Measurements from ENCODE around the gene EPN2.

The EPN2 gene

DNA sequence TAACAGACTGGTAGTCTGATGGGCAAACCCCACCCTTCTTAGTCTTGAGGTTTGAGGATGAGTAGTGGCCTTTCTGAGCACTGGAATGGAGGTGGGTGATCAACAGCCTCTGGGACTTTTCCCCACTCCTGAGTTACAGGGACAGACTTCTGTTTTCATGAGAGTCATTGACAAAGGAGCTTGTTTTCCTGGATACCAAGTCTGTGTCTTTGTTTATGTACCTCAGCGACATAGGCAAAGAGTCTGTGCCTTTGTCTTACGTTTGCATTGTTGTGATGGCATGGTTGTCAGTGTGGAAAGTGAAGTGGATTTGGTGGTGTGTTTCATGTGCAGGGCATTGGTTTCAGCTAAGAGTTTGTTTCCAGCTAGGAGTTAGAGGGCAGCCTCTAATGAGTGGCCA is 17.5 kb downstream of the EPN2 start:
- H3K4me1 ChIP-seq (ENCODE audit: control insufficient read depth, insufficient read depth, low read length, unreplicated experiment): peaks cover 2% of the 10 kb centered on the region
- no peak overlapping the region for H3K27ac ChIP-seq (ENCODE audit: low read depth, low read length)
- H2AFZ ChIP-seq (ENCODE audit: low read length, unreplicated experiment): no peak overlapping the region
- H3K79me2 ChIP-seq (ENCODE audit: control insufficient read depth, insufficient read depth, low read length, unreplicated experiment): peaks cover 79% of the 10 kb centered on the region
- H3K4me3 ChIP-seq (ENCODE audit: low read depth, low read length): no peak overlapping the region
- H3K27me3 ChIP-seq (ENCODE audit: insufficient read depth, low read length): no peaks in the 10 kb centered on the region
- H3K36me3 ChIP-seq (ENCODE audit: insufficient read depth, low read length): 0 out of 2 replicates have a peak, but pooled peaks cover 4% of the 10 kb centered on the region

GRCh38 chr17:19255279-19255678 is 18.1 kb downstream of the EPN2 start:
- Histone ChIP-seq H3K4me3 (ENCODE audit: low read depth, low read length) (no peak overlapping the region), H2AFZ (ENCODE audit: low read length, unreplicated experiment) (no peak overlapping the region), H3K27me3 (ENCODE audit: insufficient read depth, low read length) (no peaks in the 10 kb centered on the region), H3K27ac (ENCODE audit: low read depth, low read length) (no peak overlapping the region), H3K4me1 (ENCODE audit: control insufficient read depth, insufficient read depth, low read length, unreplicated experiment) (no peaks in the 10 kb centered on the region), H3K36me3 (ENCODE audit: insufficient read depth, low read length) (0 out of 2 replicates have a peak, but pooled peaks cover 4% of the 10 kb centered on the region), H3K79me2 (ENCODE audit: control insufficient read depth, insufficient read depth, low read length, unreplicated experiment) (peaks cover 79% of the 10 kb centered on the region)

- Histone ChIP-seq H2AFZ (ENCODE audit: low read length, unreplicated experiment) (no peak overlapping the region), H3K4me3 (ENCODE audit: low read depth, low read length) (no peak overlapping the region), H3K27me3 (ENCODE audit: insufficient read depth, low read length) (no peaks in the 10 kb centered on the region), H3K27ac (ENCODE audit: low read depth, low read length) (no peak overlapping the region), H3K4me1 (ENCODE audit: control insufficient read depth, insufficient read depth, low read length, unreplicated experiment) (peaks cover 7% of the 10 kb centered on the region), H3K79me2 (ENCODE audit: control insufficient read depth, insufficient read depth, low read length, unreplicated experiment) (peaks cover 74% of the 10 kb centered on the region), H3K36me3 (ENCODE audit: insufficient read depth, low read length) (no peaks in the 10 kb centered on the region)
Measured at GRCh38 chr17:19258371-19258770, 21.2 kb downstream of the EPN2 start.

- Histone ChIP-seq H2AFZ (ENCODE audit: low read length, unreplicated experiment) (no peak overlapping the region), H3K36me3 (ENCODE audit: insufficient read depth, low read length) (no peaks in the 10 kb centered on the region), H3K27me3 (ENCODE audit: insufficient read depth, low read length) (no peaks in the 10 kb centered on the region), H3K4me1 (ENCODE audit: control insufficient read depth, insufficient read depth, low read length, unreplicated experiment) (peaks cover 20% of the 10 kb centered on the region), H3K4me3 (ENCODE audit: low read depth, low read length) (no peak overlapping the region), H3K79me2 (ENCODE audit: control insufficient read depth, insufficient read depth, low read length, unreplicated experiment) (peaks cover 81% of the 10 kb centered on the region), H3K27ac (ENCODE audit: low read depth, low read length) (no peak overlapping the region)
Measured at GRCh38 chr17:19260958-19261357, 23.8 kb downstream of the EPN2 start.

GRCh38 chr17:19261426-19261825 is 24.3 kb downstream of the EPN2 start:
- H3K27ac ChIP-seq (ENCODE audit: low read depth, low read length): no peak overlapping the region
- H3K79me2 ChIP-seq (ENCODE audit: control insufficient read depth, insufficient read depth, low read length, unreplicated experiment): peaks cover 82% of the 10 kb centered on the region
- peaks cover 20% of the 10 kb centered on the region for H3K4me1 ChIP-seq (ENCODE audit: control insufficient read depth, insufficient read depth, low read length, unreplicated experiment)
- no peak overlapping the region for H2AFZ ChIP-seq (ENCODE audit: low read length, unreplicated experiment)
- H3K36me3 ChIP-seq (ENCODE audit: insufficient read depth, low read length): no peaks in the 10 kb centered on the region
- no peak overlapping the region for H3K4me3 ChIP-seq (ENCODE audit: low read depth, low read length)
- H3K27me3 ChIP-seq (ENCODE audit: insufficient read depth, low read length): no peaks in the 10 kb centered on the region

- peak overlapping the region; percentile 56 for H3K27ac ChIP-seq (ENCODE audit: low read depth, low read length)
- H3K79me2 ChIP-seq (ENCODE audit: control insufficient read depth, insufficient read depth, low read length, unreplicated experiment): peaks cover 77% of the 10 kb centered on the region
- no peaks in the 10 kb centered on the region for H3K36me3 ChIP-seq (ENCODE audit: insufficient read depth, low read length)
- H3K4me1 ChIP-seq (ENCODE audit: control insufficient read depth, insufficient read depth, low read length, unreplicated experiment): peaks cover 20% of the 10 kb centered on the region
- H2AFZ ChIP-seq (ENCODE audit: low read length, unreplicated experiment): no peak overlapping the region
- H3K27me3 ChIP-seq (ENCODE audit: insufficient read depth, low read length): no peaks in the 10 kb centered on the region
- peak overlapping the region; percentile 1; the same call in 1 of the 2 replicates for H3K4me3 ChIP-seq (ENCODE audit: low read depth, low read length)
Measured at GRCh38 chr17:19262650-19263631, 25.8 kb downstream of the EPN2 start.

- no peak overlapping the region for H2AFZ ChIP-seq (ENCODE audit: low read length, unreplicated experiment)
- H3K36me3 ChIP-seq (ENCODE audit: insufficient read depth, low read length): no peaks in the 10 kb centered on the region
- H3K79me2 ChIP-seq (ENCODE audit: control insufficient read depth, insufficient read depth, low read length, unreplicated experiment): peaks cover 74% of the 10 kb centered on the region
- peaks cover 20% of the 10 kb centered on the region for H3K4me1 ChIP-seq (ENCODE audit: control insufficient read depth, insufficient read depth, low read length, unreplicated experiment)
- H3K27ac ChIP-seq (ENCODE audit: low read depth, low read length): peak overlapping the region; percentile 56; the same call in 1 of the 2 replicates
- H3K4me3 ChIP-seq (ENCODE audit: low read depth, low read length): no peak overlapping the region; the same call in 1 of the 2 replicates
- no peaks in the 10 kb centered on the region for H3K27me3 ChIP-seq (ENCODE audit: insufficient read depth, low read length)
Measured at GRCh38 chr17:19263641-19264051, 26.5 kb downstream of the EPN2 start.

DNA sequence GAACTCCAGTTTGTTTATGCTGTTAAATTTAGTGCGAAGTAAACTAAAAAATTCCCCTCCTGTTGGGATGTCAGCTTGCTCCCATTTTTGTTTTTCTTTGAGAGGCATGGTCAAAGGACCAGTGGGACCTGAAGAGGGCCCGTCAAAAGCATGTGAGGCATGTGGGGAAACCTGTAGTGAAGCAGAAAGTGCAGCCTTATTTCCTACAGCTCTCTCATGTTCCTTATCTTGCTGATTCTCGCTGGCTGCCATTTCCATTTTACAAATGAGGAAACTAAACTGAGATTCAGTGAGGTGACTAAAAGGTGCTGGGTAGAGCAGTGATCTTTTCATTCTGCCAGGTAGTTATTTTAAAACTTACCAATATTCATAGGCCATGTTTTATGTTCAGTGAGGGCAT is 27.1 kb downstream of the EPN2 start:
- Histone ChIP-seq H2AFZ (ENCODE audit: low read length, unreplicated experiment) (no peak overlapping the region), H3K4me1 (ENCODE audit: control insufficient read depth, insufficient read depth, low read length, unreplicated experiment) (peaks cover 20% of the 10 kb centered on the region), H3K79me2 (ENCODE audit: control insufficient read depth, insufficient read depth, low read length, unreplicated experiment) (peaks cover 76% of the 10 kb centered on the region), H3K27me3 (ENCODE audit: insufficient read depth, low read length) (no peaks in the 10 kb centered on the region), H3K27ac (ENCODE audit: low read depth, low read length) (peak overlapping the region; percentile 56; the same call in 1 of the 2 replicates), H3K4me3 (ENCODE audit: low read depth, low read length) (no peak overlapping the region), H3K36me3 (ENCODE audit: insufficient read depth, low read length) (no peaks in the 10 kb centered on the region)

DNA sequence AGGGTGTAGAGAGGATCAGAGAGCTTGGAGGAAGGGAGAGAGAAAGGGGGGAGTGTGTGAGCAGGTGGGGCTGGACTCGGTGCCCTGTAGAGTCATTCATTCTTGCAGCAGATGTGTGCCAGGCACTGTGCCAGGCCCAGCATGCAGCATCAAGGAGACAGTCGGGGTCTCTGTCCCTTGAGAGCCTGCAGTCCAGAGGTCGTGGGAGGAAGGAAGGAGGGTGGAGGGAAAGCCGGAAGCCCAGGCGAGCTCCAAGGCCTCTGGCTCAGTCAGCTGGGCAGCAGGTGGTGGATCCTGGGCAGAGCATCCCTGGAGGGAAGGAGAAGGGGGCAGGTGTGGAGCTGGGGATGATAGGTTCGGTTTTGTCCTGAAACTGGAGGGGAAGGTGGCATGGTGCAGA is 27.5 kb downstream of the EPN2 start:
- no peak overlapping the region for H2AFZ ChIP-seq (ENCODE audit: low read length, unreplicated experiment)
- no peak overlapping the region for H3K4me3 ChIP-seq (ENCODE audit: low read depth, low read length)
- no peaks in the 10 kb centered on the region for H3K36me3 ChIP-seq (ENCODE audit: insufficient read depth, low read length)
- H3K4me1 ChIP-seq (ENCODE audit: control insufficient read depth, insufficient read depth, low read length, unreplicated experiment): peaks cover 20% of the 10 kb centered on the region
- H3K79me2 ChIP-seq (ENCODE audit: control insufficient read depth, insufficient read depth, low read length, unreplicated experiment): peaks cover 77% of the 10 kb centered on the region
- no peak overlapping the region for H3K27ac ChIP-seq (ENCODE audit: low read depth, low read length)
- H3K27me3 ChIP-seq (ENCODE audit: insufficient read depth, low read length): no peaks in the 10 kb centered on the region

DNA sequence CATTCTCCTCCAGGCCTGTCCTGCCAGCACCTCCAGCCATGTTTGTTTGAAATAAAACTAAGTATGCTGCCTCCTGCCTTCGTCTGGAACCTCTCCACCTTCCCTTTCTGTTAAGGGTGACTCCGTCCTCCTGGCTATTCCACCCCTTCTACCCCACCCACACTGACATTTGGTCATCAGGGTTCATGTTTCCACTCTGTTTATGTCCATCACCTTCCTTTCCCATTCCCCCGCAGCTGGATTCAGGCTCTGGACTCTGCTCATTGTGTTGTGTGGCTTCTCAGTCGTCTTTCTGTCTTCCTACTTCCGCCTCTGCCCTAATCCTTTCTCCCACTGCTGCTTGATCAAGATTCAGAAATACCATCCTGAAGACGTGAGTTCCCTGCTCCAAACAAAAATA is 28.6 kb downstream of the EPN2 start:
- Histone ChIP-seq H3K79me2 (ENCODE audit: control insufficient read depth, insufficient read depth, low read length, unreplicated experiment) (peaks cover 77% of the 10 kb centered on the region), H3K4me1 (ENCODE audit: control insufficient read depth, insufficient read depth, low read length, unreplicated experiment) (peaks cover 20% of the 10 kb centered on the region), H3K27ac (ENCODE audit: low read depth, low read length) (no peak overlapping the region), H3K4me3 (ENCODE audit: low read depth, low read length) (no peak overlapping the region), H3K36me3 (ENCODE audit: insufficient read depth, low read length) (no peaks in the 10 kb centered on the region), H3K27me3 (ENCODE audit: insufficient read depth, low read length) (no peaks in the 10 kb centered on the region), H2AFZ (ENCODE audit: low read length, unreplicated experiment) (no peak overlapping the region)

- Histone ChIP-seq H3K79me2 (ENCODE audit: control insufficient read depth, insufficient read depth, low read length, unreplicated experiment) (peaks cover 80% of the 10 kb centered on the region), H3K4me1 (ENCODE audit: control insufficient read depth, insufficient read depth, low read length, unreplicated experiment) (peaks cover 11% of the 10 kb centered on the region), H3K36me3 (ENCODE audit: insufficient read depth, low read length) (no peaks in the 10 kb centered on the region), H3K27me3 (ENCODE audit: insufficient read depth, low read length) (no peaks in the 10 kb centered on the region), H3K4me3 (ENCODE audit: low read depth, low read length) (no peak overlapping the region), H2AFZ (ENCODE audit: low read length, unreplicated experiment) (no peak overlapping the region), H3K27ac (ENCODE audit: low read depth, low read length) (no peak overlapping the region)
Measured at GRCh38 chr17:19268611-19269010, 31.4 kb downstream of the EPN2 start.

Measured in ACC112 (cell line).